HG02763 (cell line): ENCODE results near the gene DRC7.

Experiments used
- ATAC-seq: cut with Tn5 transposase; IDR thresholded peaks from one replicate; pipeline ENCODE4 v1.9.1; 2021; ENCODE audit warnings: mild to moderate bottlenecking, moderate library complexity; ENCODE audit not compliant: unreplicated experiment

DRC7 gene

GRCh38 chr16:57690782-57691471 lies 3.7 kb upstream of the DRC7 start:
- ATAC-seq = no peak

DNA sequence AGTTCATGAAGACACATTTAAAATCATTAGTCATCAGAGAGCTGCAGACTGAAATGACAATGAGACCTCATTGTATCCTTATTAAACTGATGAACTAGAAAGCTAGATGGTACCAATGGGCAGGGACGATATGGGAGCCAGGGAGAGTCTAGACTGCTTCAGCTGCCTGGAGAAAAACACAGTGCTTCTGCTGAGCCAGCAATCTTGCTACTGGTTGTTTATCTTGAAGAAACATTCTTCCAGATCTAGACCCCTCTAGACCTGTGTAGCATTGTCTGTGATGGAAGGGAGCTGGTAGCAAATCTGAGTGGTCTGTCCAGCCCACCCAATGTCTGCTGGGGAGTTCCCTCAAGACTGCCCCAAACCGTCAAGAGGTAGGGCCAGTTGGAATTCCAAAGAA lies 2.0 kb upstream of the DRC7 start:
- ATAC-seq = no peak

DNA sequence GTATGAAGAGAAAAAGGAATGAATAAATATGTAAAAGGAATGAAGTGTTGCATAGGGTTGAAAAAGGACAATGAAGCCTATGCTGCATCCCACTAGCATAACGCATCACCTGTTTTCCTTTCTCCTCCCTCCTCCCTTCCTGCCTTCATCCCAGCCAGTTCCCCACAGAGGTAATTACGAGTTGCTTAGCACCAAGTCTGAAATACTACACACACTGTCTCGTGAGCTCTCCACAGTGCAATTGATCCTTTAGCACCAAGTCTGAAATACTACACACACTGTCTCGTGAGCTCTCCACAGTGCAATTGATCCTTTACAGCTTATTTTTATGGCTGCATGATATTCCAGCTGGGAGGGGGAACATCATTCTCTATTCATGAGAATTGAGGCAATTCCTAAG lies 1.1 kb upstream of the DRC7 start:
- ATAC-seq = no peak

DNA sequence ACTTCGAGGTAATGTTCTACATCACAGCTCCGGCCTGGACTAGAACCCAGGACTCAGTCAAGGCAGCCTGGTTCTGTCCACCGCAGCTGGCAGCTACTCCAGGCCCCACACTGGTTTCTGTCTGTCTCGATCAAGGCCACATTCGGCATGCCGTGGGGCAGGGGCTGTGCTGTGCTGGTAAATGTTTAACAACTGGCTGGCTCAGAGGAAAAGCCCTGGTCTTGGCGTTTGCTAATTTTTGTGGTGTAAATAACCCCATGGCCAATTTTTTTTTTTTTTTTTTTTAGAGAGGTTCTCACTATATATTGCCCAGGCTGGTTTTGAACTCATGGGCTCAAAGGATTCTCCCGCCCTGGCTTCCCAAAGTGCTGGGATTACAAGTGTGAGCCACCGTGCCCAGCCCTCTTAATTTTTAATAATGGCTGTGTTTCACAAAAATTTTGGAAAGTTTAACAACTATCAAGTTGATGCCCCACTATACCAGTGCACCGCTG lies 328 bp upstream of the DRC7 start:
- no peak for ATAC-seq

DNA sequence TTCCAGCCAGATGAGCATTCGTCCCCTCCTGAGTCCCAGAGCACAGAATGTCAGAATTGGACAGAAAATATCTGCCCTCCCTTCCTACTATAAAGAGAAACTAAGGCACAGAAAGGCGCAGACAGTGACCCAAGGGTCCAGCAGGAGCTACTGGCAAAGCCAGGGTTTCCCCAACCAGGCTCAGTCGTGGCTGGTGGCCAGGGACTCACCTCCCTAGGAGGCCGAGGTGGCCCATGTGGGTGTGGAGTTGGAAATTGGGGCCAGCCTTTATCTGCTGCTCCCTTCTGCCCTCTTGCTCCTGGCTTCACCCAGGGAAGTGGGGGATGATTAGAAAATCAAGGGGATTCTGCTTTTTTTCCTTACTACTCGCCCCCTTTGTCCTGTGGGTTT lies 1.1 kb downstream of the DRC7 start:
- ATAC-seq = no peak

DNA sequence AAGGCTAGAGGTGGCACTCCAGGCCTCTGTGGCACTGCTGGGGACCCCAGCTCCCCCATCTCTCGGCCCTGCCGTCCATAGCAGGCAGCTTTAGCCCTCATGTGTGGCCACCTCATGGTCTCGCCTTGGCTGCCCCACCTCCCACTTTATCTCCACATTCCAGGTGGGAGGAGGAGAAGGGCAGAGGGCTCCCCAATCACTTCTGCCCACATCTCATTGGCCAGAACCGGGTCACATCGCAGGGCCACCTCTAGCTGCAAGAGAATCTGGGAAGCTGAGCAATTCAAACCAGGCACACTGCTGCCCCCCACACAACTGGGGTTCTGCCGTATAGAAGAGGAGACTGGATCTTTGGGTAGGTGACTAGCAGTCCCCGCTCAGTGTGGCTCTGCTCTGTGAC lies 1.6 kb downstream of the DRC7 start:
- no peak for ATAC-seq

GRCh38 chr16:57697896-57698537 lies 3.4 kb downstream of the DRC7 start:
- ATAC-seq = no peak

DNA sequence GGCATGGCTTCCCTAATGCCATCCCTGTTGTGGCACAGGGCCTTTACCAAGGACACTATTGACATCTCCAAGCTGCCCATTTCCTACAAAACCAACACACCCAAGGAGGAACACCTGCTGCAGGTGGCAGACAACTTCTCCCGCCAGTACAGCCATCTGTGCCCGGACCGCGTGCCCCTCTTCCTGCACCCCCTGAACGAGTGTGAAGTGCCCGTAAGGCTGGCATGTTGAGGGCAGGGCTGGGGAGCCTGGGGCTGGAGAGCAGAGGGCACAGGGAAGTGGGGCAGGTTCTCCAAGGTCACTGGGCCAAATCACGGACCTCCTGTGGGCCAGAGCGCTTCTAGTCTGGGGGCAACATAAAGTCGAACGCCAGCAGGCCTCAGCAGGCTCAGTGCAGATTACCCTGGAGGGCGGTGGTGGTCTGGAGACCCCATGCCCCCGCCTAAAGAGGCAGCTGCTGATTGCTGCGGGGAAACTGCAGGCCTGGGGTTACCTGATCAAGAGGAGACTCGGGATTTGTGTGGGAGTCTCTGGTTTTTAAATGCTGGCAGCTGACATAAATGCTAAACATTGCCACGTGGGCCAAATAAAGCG lies 4.3 kb downstream of the DRC7 start:
- no peak for ATAC-seq

- ATAC-seq = no peak
Observed at GRCh38 chr16:57699481-57699880, 4.9 kb downstream of the DRC7 start.

DNA sequence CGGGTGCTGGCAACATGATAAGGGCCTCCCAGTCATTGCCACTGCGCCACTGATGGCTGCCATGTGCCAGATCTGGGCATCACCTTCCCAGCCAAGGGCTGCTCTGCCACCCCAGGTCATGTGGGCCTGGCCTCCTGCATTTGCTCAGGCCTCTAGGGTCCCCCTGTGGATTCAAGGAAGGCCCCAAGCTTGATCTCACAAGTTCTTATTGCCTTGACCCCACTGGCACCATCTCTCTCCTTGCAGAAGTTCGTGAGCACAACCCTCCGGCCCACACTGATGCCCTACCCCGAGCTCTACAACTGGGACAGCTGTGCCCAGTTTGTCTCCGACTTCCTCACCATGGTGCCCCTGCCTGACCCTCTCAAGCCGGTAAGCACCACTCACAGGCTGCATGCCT lies 5.3 kb downstream of the DRC7 start:
- no peak for ATAC-seq

DNA sequence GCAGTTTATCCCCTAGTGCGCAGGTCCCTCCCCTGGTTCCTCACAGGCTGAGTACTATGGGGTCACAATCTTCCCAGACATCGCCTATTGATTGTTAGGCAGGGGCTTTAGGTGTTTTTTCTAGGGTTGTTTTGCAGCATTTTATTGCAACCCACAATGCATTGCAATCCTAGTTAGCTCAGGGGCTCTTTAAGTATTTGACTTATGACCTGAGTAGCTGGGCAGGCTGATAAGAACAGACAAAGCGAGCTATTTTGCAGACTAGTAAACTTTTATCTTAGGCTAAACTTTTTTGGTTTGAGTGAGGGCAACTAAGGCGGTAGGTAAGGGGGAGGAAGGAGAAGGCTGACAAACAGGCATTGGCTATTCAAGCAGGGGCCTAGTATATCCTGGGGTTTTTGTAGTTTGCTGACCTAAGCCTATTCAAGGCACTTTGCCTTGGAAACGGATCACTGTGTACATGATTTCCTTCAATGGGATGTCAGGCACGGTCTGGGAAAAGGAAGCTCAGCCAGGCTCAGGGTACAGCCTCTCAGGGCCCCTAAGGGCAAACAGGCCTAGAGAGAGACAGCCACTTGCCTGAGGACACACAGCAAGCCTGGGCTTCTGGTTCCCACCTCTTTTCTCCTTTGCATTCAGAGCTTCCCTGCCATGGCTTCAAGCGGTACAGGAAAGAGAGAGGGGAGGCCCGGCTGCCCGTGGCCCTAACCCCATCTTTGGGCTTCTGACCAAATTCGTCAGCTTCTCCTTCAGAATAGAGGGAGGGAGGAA lies 6.4 kb downstream of the DRC7 start:
- no peak for ATAC-seq

GRCh38 chr16:57701759-57702371 lies 7.3 kb downstream of the DRC7 start:
- ATAC-seq = no peak

DNA sequence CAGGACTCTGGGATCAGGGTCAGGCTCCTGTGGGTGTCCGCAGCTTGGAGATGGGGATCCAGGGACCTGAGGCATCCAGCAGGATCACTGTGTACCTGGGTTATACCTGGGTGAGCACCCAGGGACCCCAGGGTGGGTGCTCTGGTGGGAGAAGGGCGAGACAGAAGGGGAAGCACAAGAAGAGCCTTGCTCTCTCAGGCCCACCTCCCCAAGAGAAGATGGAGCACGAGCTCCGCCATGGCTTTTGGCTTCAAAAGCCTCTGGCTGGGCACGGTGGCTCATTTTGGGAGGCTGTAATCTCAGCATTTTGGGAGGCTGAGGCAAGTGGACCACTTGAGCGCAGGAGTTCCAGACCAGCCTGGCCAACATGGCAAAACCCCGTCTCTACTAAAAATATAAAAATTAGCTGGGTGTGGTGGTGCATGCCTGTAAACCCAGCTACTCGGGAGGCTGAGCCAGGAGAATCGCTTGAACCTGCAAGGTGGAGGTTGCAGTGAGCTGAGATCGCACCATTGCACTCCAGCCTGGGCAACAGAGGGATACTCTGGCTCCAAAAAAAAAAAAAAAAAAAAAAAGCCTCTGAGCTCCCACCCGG lies 8.9 kb downstream of the DRC7 start:
- ATAC-seq = no peak

- ATAC-seq = no peak
Observed at GRCh38 chr16:57704011-57704904, 9.7 kb downstream of the DRC7 start.

DNA sequence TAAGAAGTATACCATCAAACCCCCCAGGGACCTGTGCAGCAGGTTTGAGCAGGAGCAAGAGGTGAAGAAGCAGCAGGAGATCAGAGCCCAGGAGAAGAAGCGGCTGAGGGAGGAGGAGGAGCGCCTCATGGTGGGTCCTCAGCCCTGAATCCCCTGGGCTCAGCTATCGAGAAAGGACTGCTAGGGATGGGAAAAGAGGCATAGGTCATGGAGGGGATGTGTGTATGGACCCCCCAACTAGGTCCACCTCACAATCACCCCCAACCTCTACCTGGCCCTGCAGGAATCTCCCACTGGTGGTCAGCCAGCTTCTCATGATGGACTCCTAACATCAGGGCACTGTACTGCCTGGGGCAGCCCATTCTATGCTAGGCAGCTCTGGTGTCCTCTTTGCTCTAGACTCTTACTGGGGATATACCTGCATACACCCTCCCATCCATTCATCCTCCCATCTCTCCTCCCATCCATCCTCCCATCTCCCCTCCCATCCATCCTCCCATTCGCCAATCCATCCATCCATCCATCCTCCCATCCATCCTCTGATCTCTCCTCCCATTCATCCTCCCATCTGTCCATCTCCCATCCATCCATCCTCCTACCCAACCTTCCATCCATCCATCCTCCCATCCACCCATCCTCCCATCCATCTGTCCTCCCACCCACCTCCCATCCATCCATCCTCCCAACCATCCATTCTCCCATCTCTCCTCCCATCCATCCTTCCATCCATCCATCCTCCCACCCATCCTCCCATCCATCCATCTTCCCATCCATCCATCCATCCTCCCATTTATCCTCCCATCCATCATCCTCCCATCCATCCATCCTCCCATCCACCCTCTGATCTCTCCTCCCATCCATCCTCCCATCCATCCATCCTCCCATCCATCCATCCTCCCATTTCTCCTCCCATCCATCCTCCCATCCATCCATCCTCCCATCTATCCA lies 10.6 kb downstream of the DRC7 start:
- ATAC-seq = no peak

DNA sequence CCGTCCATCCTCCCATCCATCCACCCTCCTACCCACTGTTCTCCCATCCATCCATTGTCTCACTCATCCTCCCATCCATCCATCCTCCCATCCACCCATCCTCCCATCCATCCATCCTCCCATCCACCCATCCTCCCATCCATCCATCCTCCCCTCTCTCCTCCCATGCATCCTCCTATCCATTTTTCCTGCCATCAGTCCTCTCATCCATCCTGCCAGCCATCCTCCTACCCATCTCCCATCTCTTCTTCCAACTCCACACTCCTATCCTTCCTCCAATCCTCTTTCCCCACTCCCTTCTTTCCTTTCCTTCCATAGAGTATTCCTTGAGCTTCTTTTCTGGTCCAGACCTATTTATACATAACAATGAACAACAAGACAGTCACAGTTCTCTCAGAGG lies 12.1 kb downstream of the DRC7 start:
- no peak for ATAC-seq

GRCh38 chr16:57707331-57707730 lies 12.7 kb downstream of the DRC7 start:
- ATAC-seq = no peak

DNA sequence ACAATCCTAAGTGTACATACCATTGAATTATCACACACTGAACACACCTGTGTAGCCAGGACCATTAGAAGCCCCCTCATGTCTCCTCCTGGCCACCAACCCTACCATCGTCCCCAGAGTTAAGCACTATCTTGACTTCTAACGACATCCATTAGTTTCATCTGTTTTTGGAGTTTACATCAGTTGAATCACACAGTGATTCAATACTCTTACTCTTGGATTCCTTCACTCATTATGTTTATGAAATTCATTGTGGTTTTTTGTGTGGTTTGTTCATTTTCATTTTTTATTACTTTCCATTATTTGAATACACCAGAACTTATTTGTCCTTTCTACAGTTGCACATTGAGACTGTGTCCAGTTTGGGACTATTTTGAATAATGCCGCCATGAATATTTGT lies 13.6 kb downstream of the DRC7 start:
- ATAC-seq = no peak

- ATAC-seq = no peak
Observed at GRCh38 chr16:57709663-57710062, 15.1 kb downstream of the DRC7 start.
